Measurements from ENCODE around the gene RABEP2.

RABEP2 gene

DNA sequence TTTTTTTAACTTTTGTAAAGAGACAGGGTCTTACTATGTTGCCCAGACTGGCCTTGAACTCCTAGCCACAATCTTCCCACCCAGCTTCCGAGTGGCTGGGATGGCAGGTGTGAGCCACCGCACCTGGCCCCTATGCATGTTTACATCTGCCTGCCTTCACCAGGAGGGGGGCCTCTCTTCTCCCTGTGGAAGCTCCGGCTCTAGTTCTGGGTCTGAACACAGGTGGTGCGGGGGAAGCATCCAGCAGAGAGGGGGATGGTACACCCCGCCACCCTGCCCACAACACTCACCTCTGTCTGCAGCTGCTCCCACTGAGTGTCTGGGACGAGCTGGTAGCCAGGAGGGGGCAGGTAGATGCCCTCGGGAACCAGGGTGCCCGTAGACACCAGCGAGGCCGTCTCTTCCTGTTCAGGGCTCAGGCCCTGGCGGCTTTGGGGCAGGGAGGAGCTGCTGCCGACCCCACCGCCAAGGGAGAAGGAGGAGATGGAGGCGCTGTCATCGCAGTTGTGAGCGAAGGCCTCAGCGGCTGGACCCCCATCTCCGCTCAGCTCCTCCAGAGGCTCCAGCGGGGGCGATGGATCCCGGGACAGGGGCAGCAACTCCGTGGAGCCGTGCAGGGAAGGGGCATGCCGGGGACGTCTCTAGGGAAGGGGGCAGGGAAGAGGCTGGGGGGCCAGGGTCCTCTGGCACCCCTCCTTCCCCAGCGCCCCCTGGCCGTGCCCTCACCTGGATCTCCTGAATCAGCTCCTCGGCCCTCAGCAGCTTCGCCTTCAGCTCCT is 10.9 kb downstream of the RABEP2 start:
- Histone ChIP-seq H3K4me2 (ENCODE audit: insufficient read depth, low read length) (no peak overlapping the region), H4K20me1 (ENCODE audit: insufficient read depth, low read length) (no peaks in the 10 kb centered on the region), H3K4me3 (ENCODE audit: low read depth in 1 of 2, low read length in 2 of 2) (no peak overlapping the region), H3K27ac (ENCODE audit: low read length) (no peak overlapping the region), H3K27me3 (ENCODE audit: insufficient read depth, low read length, poor library complexity) (no peaks in the 10 kb centered on the region), H3K79me2 (ENCODE audit: insufficient read depth, low read length) (no peaks in the 10 kb centered on the region), H3K4me1 (ENCODE audit: insufficient read depth, low read length) (no peaks in the 10 kb centered on the region), H3K9me3 (ENCODE audit: insufficient read depth, low read length, severe bottlenecking) (no peaks in the 10 kb centered on the region), H3K9ac (ENCODE audit: low read depth, low read length) (no peak overlapping the region), H2AFZ (ENCODE audit: low read depth, low read length) (no peak overlapping the region), H3K36me3 (ENCODE audit: insufficient read depth, low read length) (peaks cover 39% of the 10 kb centered on the region)
- DNase-seq: no peak
- TF ChIP-seq, protein P1, sequence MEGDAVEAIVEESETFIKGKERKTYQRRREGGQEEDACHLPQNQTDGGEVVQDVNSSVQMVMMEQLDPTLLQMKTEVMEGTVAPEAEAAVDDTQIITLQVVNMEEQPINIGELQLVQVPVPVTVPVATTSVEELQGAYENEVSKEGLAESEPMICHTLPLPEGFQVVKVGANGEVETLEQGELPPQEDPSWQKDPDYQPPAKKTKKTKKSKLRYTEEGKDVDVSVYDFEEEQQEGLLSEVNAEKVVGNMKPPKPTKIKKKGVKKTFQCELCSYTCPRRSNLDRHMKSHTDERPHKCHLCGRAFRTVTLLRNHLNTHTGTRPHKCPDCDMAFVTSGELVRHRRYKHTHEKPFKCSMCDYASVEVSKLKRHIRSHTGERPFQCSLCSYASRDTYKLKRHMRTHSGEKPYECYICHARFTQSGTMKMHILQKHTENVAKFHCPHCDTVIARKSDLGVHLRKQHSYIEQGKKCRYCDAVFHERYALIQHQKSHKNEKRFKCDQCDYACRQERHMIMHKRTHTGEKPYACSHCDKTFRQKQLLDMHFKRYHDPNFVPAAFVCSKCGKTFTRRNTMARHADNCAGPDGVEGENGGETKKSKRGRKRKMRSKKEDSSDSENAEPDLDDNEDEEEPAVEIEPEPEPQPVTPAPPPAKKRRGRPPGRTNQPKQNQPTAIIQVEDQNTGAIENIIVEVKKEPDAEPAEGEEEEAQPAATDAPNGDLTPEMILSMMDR (IDR thresholded peaks at IDR 0.05; ENCODE audit: borderline replicate concordance, extremely low read depth, low read length, poor library complexity, severe bottlenecking): no peak
- TF ChIP-seq EZH2 (IDR thresholded peaks at IDR 0.05; ENCODE audit: borderline replicate concordance, low read depth, low read length, severe bottlenecking): no peak
- peak; percentile 35; the same call in 1 of the 3 replicates for ATAC-seq (ENCODE audit: insufficient read depth, low read depth)

DNA sequence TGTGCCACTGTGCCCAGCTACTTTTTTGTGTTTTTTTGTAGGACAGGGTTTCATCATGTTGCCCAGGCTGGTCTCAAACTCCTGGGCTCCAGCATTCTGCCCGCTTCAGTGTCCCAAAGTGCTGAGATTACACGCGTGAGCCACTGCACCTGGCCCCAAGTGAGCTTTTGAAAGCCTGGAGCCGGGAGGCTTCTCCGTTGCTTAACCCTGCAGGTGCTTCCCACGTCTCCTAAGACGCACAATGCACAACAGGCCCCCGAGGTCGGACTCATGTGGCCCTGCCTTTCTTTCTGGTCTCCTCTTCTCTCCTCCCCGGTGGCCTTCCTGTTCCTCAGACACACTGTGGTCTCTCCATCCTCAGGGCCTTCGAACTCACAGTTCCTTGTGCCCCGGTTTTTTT is 12.5 kb downstream of the RABEP2 start:
- Histone ChIP-seq H4K20me1 (ENCODE audit: insufficient read depth, low read length) (no peaks in the 10 kb centered on the region), H3K36me3 (ENCODE audit: insufficient read depth, low read length) (peaks cover 40% of the 10 kb centered on the region), H3K4me3 (ENCODE audit: low read depth in 1 of 2, low read length in 2 of 2) (no peak overlapping the region), H3K79me2 (ENCODE audit: insufficient read depth, low read length) (no peaks in the 10 kb centered on the region), H3K9me3 (ENCODE audit: insufficient read depth, low read length, severe bottlenecking) (no peaks in the 10 kb centered on the region), H3K9ac (ENCODE audit: low read depth, low read length) (no peak overlapping the region), H3K27ac (ENCODE audit: low read length) (no peak overlapping the region), H3K4me2 (ENCODE audit: insufficient read depth, low read length) (no peak overlapping the region), H2AFZ (ENCODE audit: low read depth, low read length) (no peak overlapping the region), H3K4me1 (ENCODE audit: insufficient read depth, low read length) (no peaks in the 10 kb centered on the region), H3K27me3 (ENCODE audit: insufficient read depth, low read length, poor library complexity) (no peaks in the 10 kb centered on the region)
- no peak for DNase-seq
- no peak for TF ChIP-seq EZH2 (IDR thresholded peaks at IDR 0.05; ENCODE audit: borderline replicate concordance, low read depth, low read length, severe bottlenecking)
- ATAC-seq (ENCODE audit: insufficient read depth, low read depth): no peak

DNA sequence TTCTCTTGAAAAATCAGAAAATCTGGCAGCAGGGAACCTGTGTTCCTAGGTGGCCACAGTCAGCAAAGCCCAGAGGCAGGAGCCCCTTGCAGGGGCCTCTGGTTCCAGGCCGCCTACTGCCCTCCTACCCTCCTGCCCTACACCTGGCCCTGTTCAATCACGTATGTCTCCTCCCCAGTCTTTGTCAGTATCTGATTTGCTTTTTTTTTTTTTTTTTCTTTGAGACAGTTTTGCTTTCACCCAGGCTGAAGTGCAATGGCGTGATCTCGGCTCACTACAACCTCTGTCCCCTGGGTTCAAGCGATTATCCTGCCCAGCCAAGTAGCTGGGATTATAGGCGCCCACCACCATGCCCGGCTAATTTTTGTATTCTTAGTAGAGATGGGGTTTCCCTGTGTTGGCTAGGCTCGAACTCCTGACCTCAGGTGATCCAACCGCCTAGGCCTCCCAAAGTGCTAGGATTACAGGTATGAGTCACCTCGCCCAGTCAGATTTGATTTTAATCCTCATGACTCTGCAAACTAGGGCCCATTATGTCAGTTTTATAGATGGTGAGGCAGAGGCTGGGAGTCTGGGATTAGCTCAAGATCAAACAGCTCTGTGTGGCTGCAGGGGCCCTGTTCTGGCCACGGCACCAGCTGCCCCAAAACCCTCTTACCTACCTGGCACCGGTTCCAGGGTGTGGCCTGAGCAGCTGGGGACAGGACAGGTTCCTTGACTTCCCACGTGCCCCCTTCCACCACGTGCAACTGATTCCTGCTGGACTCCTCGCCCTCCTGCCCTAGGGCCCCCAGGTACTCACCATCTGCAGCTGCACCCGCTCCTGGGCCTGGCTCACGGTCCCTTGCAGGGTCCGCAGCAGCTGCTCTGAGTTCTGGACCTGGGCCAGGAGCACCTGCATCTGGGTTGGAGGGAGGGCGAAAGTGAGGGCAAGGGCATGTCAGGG is 14.7 kb downstream of the RABEP2 start:
- Histone ChIP-seq H3K79me2 (ENCODE audit: insufficient read depth, low read length) (no peaks in the 10 kb centered on the region), H3K27ac (ENCODE audit: low read length) (no peak overlapping the region), H3K4me2 (ENCODE audit: insufficient read depth, low read length) (no peak overlapping the region), H3K27me3 (ENCODE audit: insufficient read depth, low read length, poor library complexity) (no peaks in the 10 kb centered on the region), H3K4me1 (ENCODE audit: insufficient read depth, low read length) (no peaks in the 10 kb centered on the region), H3K4me3 (ENCODE audit: low read depth in 1 of 2, low read length in 2 of 2) (no peak overlapping the region), H3K36me3 (ENCODE audit: insufficient read depth, low read length) (peaks cover 40% of the 10 kb centered on the region), H3K9ac (ENCODE audit: low read depth, low read length) (no peak overlapping the region), H4K20me1 (ENCODE audit: insufficient read depth, low read length) (no peaks in the 10 kb centered on the region), H2AFZ (ENCODE audit: low read depth, low read length) (no peak overlapping the region), H3K9me3 (ENCODE audit: insufficient read depth, low read length, severe bottlenecking) (no peaks in the 10 kb centered on the region)
- DNase-seq: no peak
- TF ChIP-seq, protein P1 (IDR thresholded peaks at IDR 0.05; ENCODE audit: borderline replicate concordance, extremely low read depth, low read length, poor library complexity, severe bottlenecking): no peak
- no peak for TF ChIP-seq EZH2 (IDR thresholded peaks at IDR 0.05; ENCODE audit: borderline replicate concordance, low read depth, low read length, severe bottlenecking)
- ATAC-seq (ENCODE audit: insufficient read depth, low read depth): no peak

Measured in DND-41 (cell line).